ENCODE results near the gene RIN3. TPM values are rescaled to one million over a fixed set of nuclear protein-coding genes. Genes with fewer than 3 reads are reported as not detected.

Gene RIN3
- total RNA-seq, 1 donor from 2014 or later: 33.7 TPM

- no peak for DNase-seq (ENCODE audit: low spot score)
Measured at GRCh38 chr14:92575061-92575747, 61.6 kb downstream of the RIN3 start.

DNA sequence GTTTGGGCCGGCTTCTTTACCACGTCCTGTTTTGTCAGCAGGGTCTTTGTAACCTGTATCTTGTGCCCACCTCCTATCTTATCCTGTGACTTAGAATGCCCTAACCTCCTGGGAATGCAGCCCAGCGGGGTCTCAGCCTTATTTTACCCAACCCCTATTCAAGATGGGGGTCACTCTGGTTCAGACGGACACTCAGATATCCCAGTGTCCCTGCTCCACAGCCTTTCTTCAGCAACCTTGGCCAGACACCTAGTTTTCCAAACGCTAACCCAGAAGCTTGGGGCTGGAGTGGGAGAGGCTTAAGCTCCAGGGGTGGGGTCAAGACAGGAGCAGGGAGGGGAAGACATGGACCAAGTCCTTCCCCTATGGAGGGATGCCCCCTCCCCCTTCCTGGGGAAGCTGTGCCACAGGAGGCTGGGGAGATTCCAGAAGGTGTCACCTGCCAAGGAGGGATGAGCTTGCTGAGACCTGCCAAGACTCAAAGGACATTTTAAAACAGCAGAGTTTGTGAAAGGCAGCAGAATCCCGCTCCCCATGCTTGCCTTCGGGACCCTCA, 62.2 kb downstream of the RIN3 start:
- DNase-seq (ENCODE audit: low spot score): no peak

DNA sequence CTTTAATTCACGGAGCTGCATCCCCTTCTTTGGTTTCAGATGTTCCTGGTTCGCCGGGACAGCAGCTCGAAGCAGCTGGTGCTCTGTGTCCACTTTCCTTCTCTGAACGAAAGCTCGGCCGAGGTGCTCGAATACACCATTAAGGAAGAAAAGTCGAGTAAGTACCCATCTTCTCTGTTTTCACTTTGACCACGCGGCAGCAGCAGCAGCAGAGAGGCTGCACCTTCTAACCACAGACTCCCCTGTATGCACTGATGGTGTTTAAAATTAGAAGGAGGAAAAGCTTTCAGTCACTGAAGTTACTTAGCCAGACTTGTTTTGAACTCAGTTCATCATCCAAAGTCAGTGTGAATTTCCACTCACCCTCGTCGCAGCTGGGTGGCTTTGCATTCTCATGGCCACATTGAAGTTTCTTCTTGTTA, 63.8 kb downstream of the RIN3 start:
- DNase-seq (ENCODE audit: low spot score): no peak

DNA sequence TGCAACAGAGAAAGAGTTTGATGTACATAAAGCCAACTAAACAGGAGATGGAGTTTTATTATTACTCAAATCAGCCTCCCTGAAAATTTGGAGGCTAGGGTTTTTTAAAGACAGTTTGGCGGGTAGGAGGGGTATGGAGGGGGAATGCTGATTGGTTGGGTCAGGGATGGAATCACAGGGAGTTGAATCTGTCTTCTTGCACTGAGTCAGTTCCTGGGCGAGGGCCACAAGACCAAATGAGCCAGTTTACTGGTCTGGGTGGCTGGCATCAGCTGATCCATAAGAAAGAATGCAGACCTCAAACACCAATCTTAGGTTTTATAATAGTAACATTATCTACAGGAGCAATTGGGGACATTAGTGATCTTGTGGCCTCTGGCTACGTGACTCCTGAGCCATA, 64.9 kb downstream of the RIN3 start:
- no peak for DNase-seq (ENCODE audit: low spot score)

DNA sequence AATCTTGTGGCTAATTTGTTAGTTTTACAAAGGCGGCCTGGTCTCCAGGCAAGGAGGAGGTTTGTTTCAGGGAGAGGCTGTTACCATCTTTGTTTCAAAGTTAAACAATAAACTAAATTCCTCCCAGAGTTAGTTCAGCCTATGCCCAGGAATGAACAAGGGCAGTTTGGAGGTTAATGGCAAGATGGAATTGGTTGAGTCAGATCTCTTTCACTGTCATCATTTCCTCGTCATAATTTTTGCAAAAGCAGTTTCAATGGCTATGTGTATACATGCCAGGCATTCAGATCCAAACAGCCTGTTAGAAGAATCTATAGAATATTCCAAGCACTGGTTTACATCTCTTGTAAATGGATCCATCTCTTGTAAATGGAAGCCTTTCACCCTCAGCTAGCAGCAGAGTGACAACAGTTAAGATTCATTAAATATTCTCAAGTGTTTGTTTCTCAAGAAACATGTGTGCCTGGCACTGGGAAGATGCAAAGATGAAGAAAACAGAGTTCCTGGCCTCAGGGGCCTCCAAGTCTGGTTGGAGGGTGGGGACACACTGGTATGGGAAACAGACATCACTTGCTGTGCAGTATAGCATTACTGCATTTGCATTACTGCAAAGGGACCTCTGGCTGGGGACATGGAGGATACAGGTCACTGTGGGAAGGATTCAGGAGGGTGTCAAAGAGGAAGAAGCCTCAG, 65.8 kb downstream of the RIN3 start:
- DNase-seq (ENCODE audit: low spot score): no peak

DNA sequence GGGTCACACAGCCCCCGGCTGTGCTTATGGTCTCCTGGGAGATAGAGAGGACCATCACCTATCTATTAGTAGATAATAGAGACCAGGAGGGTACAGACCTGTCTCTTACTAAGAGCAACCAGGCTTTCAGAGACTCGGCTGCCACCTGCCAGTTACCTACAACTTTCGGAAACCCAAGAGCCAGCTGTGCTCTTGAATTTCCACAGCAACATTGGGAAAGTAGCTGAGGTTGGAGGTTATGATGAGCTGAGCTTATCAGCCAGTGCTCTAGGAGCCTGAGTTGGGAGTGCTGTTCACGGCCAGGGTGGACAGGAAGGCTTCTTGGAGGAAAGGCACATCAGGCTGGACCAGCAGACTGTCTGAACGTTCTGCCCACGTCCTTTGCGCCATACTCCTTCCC, 67.6 kb downstream of the RIN3 start:
- DNase-seq (ENCODE audit: low spot score): no peak

GRCh38 chr14:92581966-92582566, 68.5 kb downstream of the RIN3 start:
- no peak for DNase-seq (ENCODE audit: low spot score)

DNA sequence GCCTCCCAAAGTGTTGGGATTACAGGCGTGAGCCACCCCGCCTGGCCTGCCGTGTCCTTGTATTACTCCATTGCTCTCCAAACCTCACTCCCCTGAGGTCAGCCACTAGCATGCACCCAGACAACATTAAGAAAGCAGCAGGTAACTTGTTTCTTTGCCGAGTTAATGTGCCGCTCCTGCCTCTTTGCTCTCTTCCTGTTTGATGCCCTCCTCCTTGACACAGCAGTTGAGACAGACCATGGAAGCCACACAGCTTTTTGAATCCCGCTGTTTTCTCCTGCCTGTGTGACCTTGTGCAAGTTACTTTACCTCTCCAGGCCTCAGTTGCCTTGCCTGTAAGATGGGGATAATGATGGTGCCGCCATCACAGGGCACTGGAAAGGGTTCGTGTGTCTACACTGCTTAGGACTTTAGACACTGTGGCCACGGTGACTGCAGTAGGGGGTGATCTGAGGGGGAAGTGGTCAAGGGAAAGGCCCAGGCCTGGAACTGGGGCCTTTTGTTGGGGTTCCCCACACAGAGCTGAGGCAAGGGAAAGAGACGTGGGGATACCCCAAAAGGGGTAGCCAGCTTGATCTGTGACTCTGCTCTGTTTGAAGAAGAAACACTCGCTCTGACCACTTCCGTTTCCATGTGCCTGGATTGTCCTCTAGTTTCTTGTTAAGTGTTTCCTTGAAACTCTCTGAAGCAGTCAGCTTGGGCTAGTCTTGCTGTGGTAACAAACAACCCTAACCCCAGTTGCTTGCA, 69.3 kb downstream of the RIN3 start:
- DNase-seq (ENCODE audit: low spot score): no peak

DNA sequence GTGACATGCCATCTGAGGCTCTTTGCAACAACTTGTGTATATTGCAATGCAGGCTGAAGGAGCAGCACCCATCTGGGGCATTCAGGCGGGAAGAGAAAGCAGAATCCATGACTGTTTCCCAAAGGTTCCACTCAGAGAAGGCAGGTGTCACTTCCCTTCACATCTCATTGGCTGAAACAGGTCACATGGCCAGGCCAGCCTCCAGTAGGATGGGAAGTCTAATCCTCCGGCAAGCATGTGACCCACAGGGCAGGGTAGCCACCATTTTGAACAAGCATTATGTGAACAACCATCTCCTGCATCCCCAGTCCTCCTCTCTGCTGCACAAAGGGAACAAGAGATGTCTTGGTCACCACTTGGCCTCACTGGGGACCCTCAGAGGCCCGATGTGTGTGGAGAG, 70.6 kb downstream of the RIN3 start:
- no peak for DNase-seq (ENCODE audit: low spot score)

- DNase-seq (ENCODE audit: low spot score): no peak
Measured at GRCh38 chr14:92584816-92585215, 71.2 kb downstream of the RIN3 start.

DNA sequence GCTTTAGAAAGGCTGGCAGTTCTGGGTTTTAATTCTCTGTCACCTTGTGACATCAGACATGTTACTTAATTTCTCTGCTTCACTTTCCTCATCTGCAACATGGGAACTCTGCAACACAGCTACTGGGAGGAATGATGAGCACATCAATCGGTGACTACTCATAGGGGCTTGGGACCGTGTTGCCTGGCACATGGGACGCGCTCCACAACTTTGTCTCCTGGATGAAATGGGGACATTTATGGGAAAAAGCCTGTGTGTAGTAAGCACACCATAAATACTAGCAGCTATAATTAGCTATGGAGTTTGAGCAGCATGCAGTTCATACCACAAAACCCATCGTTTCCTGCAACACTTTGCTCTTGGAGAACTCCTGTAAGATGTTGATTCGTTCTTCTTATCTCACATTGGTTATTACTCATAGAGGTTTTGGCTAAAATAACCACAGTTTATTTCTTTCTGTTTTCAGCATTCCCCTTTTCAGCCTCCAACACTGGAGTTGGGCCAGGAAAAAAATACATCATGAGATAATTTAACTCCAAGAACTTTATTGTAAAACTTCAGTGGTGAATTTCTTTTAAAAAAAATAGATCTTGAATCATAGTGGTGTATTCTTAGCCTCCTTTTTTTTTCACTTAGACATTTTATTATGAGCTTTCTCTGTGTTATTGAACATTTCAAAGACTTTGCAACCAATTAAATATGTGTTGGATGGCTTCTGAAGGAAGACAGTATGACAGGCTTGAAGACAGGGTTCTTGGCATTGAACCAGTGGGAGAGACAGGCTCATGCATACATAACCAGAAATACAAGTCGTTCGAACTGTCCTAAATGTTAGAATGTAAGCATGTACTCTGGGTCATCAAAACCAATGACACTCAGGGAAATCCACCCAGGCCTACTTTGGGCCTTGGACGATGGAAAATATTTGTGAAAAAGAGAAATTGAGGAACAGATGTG, 72.7 kb downstream of the RIN3 start:
- DNase-seq (ENCODE audit: low spot score): no peak

- no peak for DNase-seq (ENCODE audit: low spot score)
Measured at GRCh38 chr14:92586963-92587699, 73.5 kb downstream of the RIN3 start.

DNA sequence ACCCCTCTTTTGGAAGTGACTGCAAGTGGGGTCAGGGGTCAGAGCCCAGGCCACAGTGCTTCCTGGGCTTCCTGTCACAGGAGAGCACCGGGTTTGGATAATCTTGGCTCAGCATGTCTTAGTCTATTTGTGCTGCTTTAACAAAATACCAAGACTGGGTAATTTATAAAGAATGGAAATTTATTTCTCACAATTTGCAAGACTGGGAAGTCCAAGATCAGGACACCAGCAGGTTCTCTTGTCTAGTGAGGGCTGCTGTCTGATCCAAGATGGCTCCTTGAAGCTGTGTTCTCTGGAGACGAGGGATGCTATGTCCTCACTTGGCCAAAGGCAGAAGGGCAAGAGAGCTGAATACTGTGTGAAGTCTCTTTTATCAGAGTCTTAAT, 74.1 kb downstream of the RIN3 start:
- DNase-seq (ENCODE audit: low spot score): no peak

GRCh38 chr14:92589213-92589852, 75.8 kb downstream of the RIN3 start:
- no peak for DNase-seq (ENCODE audit: low spot score)

- no peak for DNase-seq (ENCODE audit: low spot score)
Measured at GRCh38 chr14:92590176-92590575, 76.6 kb downstream of the RIN3 start.

DNA sequence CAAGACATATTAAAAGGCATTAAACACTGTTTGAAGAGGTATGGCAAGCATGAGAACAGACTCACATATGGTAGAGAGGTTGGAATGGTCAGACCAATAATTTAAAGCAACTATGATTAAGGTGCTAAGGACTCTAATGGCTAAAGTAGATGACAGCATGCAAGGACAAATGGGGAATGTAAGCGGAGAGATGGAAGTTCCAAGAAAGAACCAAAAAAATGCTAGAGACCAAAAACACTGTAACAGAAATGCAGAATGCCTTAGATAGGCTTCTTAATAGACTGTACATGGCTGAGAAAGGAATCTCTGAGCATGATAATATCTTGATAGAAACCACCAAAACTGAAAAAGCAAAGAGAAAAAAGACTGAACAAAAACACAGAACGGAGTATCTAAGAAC, 77.4 kb downstream of the RIN3 start:
- no peak for DNase-seq (ENCODE audit: low spot score)

DNA sequence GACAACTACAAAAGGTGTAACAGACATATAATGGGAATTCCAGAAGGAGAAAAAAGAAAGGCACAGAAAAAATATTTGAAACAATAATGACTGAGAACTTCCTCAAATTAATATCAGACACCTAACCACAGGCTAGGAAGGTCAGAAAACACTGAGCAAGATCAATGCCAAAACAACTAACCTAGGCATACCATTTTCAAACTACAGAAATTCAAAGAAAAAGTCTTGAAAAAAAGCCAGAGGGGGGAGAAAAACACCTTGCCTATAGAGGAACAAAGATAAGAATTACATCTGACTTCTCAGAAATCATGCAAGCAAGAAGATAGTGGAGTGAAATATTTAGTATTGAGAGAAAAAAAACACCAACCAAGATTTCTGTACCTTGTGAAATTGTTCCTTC, 77.8 kb downstream of the RIN3 start:
- DNase-seq (ENCODE audit: low spot score): no peak

DNA sequence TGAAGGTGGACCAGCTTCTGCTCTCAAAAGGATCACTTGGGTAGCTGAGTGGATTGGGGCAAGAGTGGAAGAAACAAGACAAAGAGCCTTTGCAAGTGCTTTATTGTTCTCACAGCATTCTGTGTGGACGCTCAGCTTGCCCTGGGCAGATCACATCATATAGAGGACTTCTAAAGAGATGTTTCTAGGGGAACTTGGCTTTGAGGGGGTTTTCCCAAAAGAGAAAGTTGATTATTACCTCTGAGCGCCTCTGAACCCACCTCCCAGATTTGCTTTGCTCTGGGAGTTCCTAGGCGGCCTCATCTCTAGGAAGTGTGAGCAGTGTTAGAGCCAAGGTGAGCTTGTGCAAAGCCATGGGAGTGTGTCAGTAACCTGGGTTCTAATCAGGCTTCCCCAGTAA, 81.7 kb downstream of the RIN3 start:
- no peak for DNase-seq (ENCODE audit: low spot score)

DNA sequence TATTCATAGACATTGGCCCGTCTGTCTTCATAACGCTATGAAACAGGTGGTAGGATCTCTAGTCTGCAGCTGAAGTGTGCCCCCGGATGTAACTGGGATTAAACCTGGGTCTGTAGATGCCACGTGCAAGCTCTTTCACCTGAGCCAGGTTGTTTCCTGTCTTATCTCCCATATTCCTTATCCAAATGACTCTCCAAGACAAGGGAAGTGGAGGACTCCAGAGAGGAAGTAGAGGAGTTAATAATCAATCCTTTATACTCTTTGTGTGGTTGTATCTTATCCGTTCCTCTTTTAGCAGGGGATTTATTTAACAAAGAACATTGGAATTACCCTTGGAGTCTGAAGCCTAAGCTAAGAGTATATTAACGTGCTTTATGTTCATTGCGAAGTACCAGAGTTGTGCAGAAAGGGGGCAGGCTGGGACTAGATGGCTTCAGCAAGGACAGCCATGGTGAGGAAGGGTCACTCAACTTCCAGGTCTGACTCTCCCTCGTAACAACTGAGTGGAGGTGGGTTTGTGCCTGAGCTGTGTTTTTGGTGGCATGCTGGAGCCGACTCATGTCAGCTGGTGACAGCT, 82.8 kb downstream of the RIN3 start:
- no peak for DNase-seq (ENCODE audit: low spot score)
